GM23338 (cell line): ENCODE data around the gene ABCC10. TPM values are rescaled to one million over a fixed set of nuclear protein-coding genes. Genes with fewer than 3 reads are reported as not detected.

ENCODE experiments used
- ATAC-seq: fragments of 200-7000 bp; cut with Tn5 transposase; 3 replicates; pipeline ENCODE4 v1.9.1; 2020
- DNase-seq: peaks from one replicate; pipeline ENCODE4 v3.0.0-alpha.2; 2015; ENCODE audit warnings: low spot score
- H2AFZ ChIP-seq: fragments of 200-600 bp; sonication (generic); 2 replicates; pipeline ENCODE4 v1.8.0; 2016; ENCODE audit warnings: antibody characterized with exemption, mild to moderate bottlenecking, moderate library complexity
- H3F3A ChIP-seq: fragments of 200-600 bp; sonication (generic); replicated peaks from 2 replicates; pipeline ENCODE4 v1.8.0; 2017; ENCODE audit warnings: antibody characterized with exemption, mixed run types, low read depth
- H3K27ac ChIP-seq: fragments of 200-600 bp; sonication (generic); 2 replicates; pipeline ENCODE4 v1.6.1; 2016; ENCODE audit warnings: low read depth
- H3K27me3 ChIP-seq: fragments of 200-600 bp; sonication (generic); 2 replicates; pipeline ENCODE4 v1.8.0; 2016; ENCODE audit warnings: mild to moderate bottlenecking, mixed run types, moderate library complexity; ENCODE audit not compliant: insufficient read depth
- H3K36me3 ChIP-seq: fragments of 200-600 bp; sonication (generic); 2 replicates; pipeline ENCODE4 v1.8.0; 2016; ENCODE audit warnings: mild to moderate bottlenecking; ENCODE audit not compliant: insufficient read depth
- H3K4me1 ChIP-seq: fragments of 200-600 bp; sonication (generic); 2 replicates; pipeline ENCODE4 v1.8.0; 2016; ENCODE audit warnings: mild to moderate bottlenecking, moderate library complexity; ENCODE audit not compliant: insufficient read depth
- H3K4me2 ChIP-seq: fragments of 200-600 bp; sonication (generic); 2 replicates; pipeline ENCODE4 v1.7.1; 2017; ENCODE audit warnings: mixed run types
- H3K4me3 ChIP-seq: fragments of 200-600 bp; sonication (generic); 2 replicates; pipeline ENCODE4 v1.6.1; 2016; ENCODE audit warnings: mixed run types
- H3K79me2 ChIP-seq: fragments of 200-600 bp; sonication (generic); replicated peaks from 2 replicates; pipeline ENCODE4 v1.8.0; 2017; ENCODE audit warnings: mild to moderate bottlenecking; ENCODE audit not compliant: insufficient read depth
- H3K9me2 ChIP-seq: fragments of 200-600 bp; sonication (generic); 2 replicates; pipeline ENCODE4 v1.8.0; 2017; ENCODE audit not compliant: insufficient read depth
- H4K20me1 ChIP-seq: fragments of 200-600 bp; sonication (generic); replicated peaks from 2 replicates; pipeline ENCODE4 v1.8.0; 2017; ENCODE audit warnings: mild to moderate bottlenecking; ENCODE audit not compliant: insufficient read depth
- H3K27ac Mint-ChIP-seq: 2 replicates; pipeline ENCODE4 v1.8.0; 2020; ENCODE audit warnings: inconsistent platforms, mild to moderate bottlenecking, moderate library complexity, mixed read lengths
- H3K27me3 Mint-ChIP-seq: 3 replicates; pipeline ENCODE4 v1.8.0; 2022; ENCODE audit warnings: low read depth, mild to moderate bottlenecking, moderate library complexity, mixed read lengths, inconsistent platforms; ENCODE audit not compliant: insufficient read depth, poor library complexity
- H3K36me3 Mint-ChIP-seq: 3 replicates; pipeline ENCODE4 v1.8.0; 2021; ENCODE audit warnings: low read depth, mild to moderate bottlenecking, inconsistent platforms, moderate library complexity, mixed read lengths
- H3K4me1 Mint-ChIP-seq: 3 replicates; pipeline ENCODE4 v1.8.0; 2020; ENCODE audit warnings: mild to moderate bottlenecking, inconsistent platforms, mixed read lengths
- H3K4me3 Mint-ChIP-seq: 3 replicates; pipeline ENCODE4 v1.8.0; 2021; ENCODE audit warnings: moderate library complexity, mild to moderate bottlenecking, inconsistent platforms, mixed read lengths
- H3K9me3 Mint-ChIP-seq: 3 replicates; pipeline ENCODE4 v1.8.0; 2020; ENCODE audit warnings: moderate library complexity, mild to moderate bottlenecking, inconsistent platforms, mixed read lengths
- CREB1 ChIP-seq: fragments of 250-450 bp; sonication (Bioruptor Pico); IDR thresholded peaks from 2 replicates; pipeline ENCODE4 v1.5.0; 2020; ENCODE audit warnings: low read depth, mild to moderate bottlenecking, moderate library complexity
- EZH2 ChIP-seq: fragments of 200-600 bp; sonication (generic); IDR thresholded peaks from one replicate; pipeline ENCODE4 v1.8.0; 2017; ENCODE audit warnings: antibody characterized with exemption, mild to moderate bottlenecking, low read depth; ENCODE audit not compliant: unreplicated experiment
- EZH2phosphoT487 ChIP-seq: fragments of 200-600 bp; sonication (generic); IDR thresholded peaks from one replicate; pipeline ENCODE4 v1.8.1; 2018; ENCODE audit warnings: antibody characterized with exemption; ENCODE audit not compliant: unreplicated experiment
- JUNB ChIP-seq: IDR thresholded peaks from one replicate; pipeline ENCODE4 v1.6.1; 2016; ENCODE audit warnings: antibody characterized with exemption; ENCODE audit not compliant: unreplicated experiment
- NANOG ChIP-seq: IDR thresholded peaks from 2 replicates; pipeline ENCODE4 v1.6.1; 2016; ENCODE audit warnings: antibody characterized with exemption, borderline replicate concordance
- POLR2AphosphoS5 ChIP-seq: IDR thresholded peaks from 2 replicates; pipeline ENCODE4 v1.6.1; 2016; ENCODE audit warnings: antibody characterized with exemption, low read depth
- STAT1 ChIP-seq: IDR thresholded peaks from one replicate; pipeline ENCODE4 v1.6.1; 2016; ENCODE audit warnings: antibody characterized with exemption; ENCODE audit not compliant: unreplicated experiment
- ZNF114 ChIP-seq: fragments of 250-450 bp; sonication (Bioruptor Pico); IDR thresholded peaks from 2 replicates; pipeline ENCODE4 v1.5.0; 2020; ENCODE audit warnings: mild to moderate bottlenecking, moderate library complexity
- ZNF331 ChIP-seq: fragments of 250-450 bp; sonication (Bioruptor Pico); IDR thresholded peaks from 2 replicates; pipeline ENCODE4 v1.5.0; 2020; ENCODE audit warnings: low read depth, mild to moderate bottlenecking, moderate library complexity
- polyA plus RNA-seq: library from polyadenylated mRNA; unstranded; fragments of >200 nt; fragmentation: Nextera tagmentation; extraction: Ambion mirVana; gene quantifications from 2 replicates; pipeline ENCODE4 v1.2.1, GENCODE V29; 2016
- total RNA-seq: library from RNA; depleted of rRNA; stranded (reverse); fragments of >200 nt; shearing (Covaris generic); gene quantifications from 2 replicates; pipeline ENCODE4 v1.2.3, GENCODE V29; 2014
- TF ChIP-seq, protein P1 (sequence below), 2 experiments: fragments of 200-600 bp in 1 of 2; sonication (generic) in 1 of 2; conservative IDR thresholded peaks; 2 replicates each; pipeline versions ENCODE4 v1.5.1 to v1.6.1; 2016 to 2017; ENCODE audit warnings: antibody characterized with exemption in 2 of 2, low read depth in 2 of 2, mild to moderate bottlenecking in 2 of 2, moderate library complexity in 1 of 2
- TF ChIP-seq, protein P2 (sequence below): fragments of 250-450 bp; sonication (Bioruptor Pico); IDR thresholded peaks from 2 replicates; pipeline ENCODE4 v1.5.0; 2020; ENCODE audit warnings: mild to moderate bottlenecking, moderate library complexity
- TF ChIP-seq, protein P3 (sequence below): IDR thresholded peaks from one replicate; pipeline ENCODE4 v1.6.1; 2018; ENCODE audit warnings: antibody characterized with exemption; ENCODE audit not compliant: unreplicated experiment
- TF ChIP-seq, protein P4 (sequence below): IDR thresholded peaks from 2 replicates; pipeline ENCODE4 v1.6.1; 2016; ENCODE audit warnings: antibody characterized with exemption

The ABCC10 gene
- total and polyA plus RNA-seq, 2 experiments from 2014 or later: 16.9 to 17.5 TPM

DNA sequence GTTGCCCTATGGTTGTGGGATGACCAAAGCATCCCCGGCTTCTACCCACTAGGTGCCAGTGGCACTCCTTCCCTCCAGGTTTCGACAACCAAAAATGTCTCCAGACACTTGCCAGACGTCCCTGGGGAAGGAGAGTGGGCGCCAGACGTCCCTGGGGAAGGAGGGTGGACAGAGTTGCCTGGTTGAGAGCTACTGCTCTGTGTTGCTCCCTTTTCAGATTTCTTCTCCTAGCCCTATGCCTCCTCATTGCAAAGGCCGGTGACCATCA, 69.7 kb downstream of the ABCC10 start:
- H3K79me2 ChIP-seq: peaks cover 27% of the 10 kb centered on the region
- H3K4me1 ChIP-seq: peaks cover 16% of the 10 kb centered on the region
- H3K4me1 Mint-ChIP-seq: peaks cover 27% of the 10 kb centered on the region
- H2AFZ ChIP-seq: no peak overlapping the region
- H3K9me2 ChIP-seq: no peaks in the 10 kb centered on the region
- H3K4me3 ChIP-seq: no peak overlapping the region
- H4K20me1 ChIP-seq: peaks cover 6% of the 10 kb centered on the region
- no peak for ATAC-seq
- peaks cover 2% of the 10 kb centered on the region; the same call in 1 of the 2 replicates for H3K36me3 ChIP-seq
- H3K27me3 ChIP-seq: no peaks in the 10 kb centered on the region
- no peak for DNase-seq
- H3K4me2 ChIP-seq: no peak overlapping the region
- H3F3A ChIP-seq: no peaks in the 10 kb centered on the region
- no peak overlapping the region for H3K27ac ChIP-seq
- no peaks in the 10 kb centered on the region for H3K9me3 Mint-ChIP-seq
- TF ChIP-seq, protein P1, sequence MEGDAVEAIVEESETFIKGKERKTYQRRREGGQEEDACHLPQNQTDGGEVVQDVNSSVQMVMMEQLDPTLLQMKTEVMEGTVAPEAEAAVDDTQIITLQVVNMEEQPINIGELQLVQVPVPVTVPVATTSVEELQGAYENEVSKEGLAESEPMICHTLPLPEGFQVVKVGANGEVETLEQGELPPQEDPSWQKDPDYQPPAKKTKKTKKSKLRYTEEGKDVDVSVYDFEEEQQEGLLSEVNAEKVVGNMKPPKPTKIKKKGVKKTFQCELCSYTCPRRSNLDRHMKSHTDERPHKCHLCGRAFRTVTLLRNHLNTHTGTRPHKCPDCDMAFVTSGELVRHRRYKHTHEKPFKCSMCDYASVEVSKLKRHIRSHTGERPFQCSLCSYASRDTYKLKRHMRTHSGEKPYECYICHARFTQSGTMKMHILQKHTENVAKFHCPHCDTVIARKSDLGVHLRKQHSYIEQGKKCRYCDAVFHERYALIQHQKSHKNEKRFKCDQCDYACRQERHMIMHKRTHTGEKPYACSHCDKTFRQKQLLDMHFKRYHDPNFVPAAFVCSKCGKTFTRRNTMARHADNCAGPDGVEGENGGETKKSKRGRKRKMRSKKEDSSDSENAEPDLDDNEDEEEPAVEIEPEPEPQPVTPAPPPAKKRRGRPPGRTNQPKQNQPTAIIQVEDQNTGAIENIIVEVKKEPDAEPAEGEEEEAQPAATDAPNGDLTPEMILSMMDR (conservative IDR thresholded peaks at IDR 0.05; ENCODE audit: low read depth in 2 of 2): no peak
- TF ChIP-seq EZH2 (no peak), EZH2phosphoT487 (no peak), JUNB (no peak), ZNF331 (CRISPR knock-in tag) (no peak), STAT1 (no peak), ZNF114 (CRISPR knock-in tag) (no peak), POLR2AphosphoS5 (no peak), CREB1 (no peak), NANOG (no peak)
- TF ChIP-seq, protein P2, sequence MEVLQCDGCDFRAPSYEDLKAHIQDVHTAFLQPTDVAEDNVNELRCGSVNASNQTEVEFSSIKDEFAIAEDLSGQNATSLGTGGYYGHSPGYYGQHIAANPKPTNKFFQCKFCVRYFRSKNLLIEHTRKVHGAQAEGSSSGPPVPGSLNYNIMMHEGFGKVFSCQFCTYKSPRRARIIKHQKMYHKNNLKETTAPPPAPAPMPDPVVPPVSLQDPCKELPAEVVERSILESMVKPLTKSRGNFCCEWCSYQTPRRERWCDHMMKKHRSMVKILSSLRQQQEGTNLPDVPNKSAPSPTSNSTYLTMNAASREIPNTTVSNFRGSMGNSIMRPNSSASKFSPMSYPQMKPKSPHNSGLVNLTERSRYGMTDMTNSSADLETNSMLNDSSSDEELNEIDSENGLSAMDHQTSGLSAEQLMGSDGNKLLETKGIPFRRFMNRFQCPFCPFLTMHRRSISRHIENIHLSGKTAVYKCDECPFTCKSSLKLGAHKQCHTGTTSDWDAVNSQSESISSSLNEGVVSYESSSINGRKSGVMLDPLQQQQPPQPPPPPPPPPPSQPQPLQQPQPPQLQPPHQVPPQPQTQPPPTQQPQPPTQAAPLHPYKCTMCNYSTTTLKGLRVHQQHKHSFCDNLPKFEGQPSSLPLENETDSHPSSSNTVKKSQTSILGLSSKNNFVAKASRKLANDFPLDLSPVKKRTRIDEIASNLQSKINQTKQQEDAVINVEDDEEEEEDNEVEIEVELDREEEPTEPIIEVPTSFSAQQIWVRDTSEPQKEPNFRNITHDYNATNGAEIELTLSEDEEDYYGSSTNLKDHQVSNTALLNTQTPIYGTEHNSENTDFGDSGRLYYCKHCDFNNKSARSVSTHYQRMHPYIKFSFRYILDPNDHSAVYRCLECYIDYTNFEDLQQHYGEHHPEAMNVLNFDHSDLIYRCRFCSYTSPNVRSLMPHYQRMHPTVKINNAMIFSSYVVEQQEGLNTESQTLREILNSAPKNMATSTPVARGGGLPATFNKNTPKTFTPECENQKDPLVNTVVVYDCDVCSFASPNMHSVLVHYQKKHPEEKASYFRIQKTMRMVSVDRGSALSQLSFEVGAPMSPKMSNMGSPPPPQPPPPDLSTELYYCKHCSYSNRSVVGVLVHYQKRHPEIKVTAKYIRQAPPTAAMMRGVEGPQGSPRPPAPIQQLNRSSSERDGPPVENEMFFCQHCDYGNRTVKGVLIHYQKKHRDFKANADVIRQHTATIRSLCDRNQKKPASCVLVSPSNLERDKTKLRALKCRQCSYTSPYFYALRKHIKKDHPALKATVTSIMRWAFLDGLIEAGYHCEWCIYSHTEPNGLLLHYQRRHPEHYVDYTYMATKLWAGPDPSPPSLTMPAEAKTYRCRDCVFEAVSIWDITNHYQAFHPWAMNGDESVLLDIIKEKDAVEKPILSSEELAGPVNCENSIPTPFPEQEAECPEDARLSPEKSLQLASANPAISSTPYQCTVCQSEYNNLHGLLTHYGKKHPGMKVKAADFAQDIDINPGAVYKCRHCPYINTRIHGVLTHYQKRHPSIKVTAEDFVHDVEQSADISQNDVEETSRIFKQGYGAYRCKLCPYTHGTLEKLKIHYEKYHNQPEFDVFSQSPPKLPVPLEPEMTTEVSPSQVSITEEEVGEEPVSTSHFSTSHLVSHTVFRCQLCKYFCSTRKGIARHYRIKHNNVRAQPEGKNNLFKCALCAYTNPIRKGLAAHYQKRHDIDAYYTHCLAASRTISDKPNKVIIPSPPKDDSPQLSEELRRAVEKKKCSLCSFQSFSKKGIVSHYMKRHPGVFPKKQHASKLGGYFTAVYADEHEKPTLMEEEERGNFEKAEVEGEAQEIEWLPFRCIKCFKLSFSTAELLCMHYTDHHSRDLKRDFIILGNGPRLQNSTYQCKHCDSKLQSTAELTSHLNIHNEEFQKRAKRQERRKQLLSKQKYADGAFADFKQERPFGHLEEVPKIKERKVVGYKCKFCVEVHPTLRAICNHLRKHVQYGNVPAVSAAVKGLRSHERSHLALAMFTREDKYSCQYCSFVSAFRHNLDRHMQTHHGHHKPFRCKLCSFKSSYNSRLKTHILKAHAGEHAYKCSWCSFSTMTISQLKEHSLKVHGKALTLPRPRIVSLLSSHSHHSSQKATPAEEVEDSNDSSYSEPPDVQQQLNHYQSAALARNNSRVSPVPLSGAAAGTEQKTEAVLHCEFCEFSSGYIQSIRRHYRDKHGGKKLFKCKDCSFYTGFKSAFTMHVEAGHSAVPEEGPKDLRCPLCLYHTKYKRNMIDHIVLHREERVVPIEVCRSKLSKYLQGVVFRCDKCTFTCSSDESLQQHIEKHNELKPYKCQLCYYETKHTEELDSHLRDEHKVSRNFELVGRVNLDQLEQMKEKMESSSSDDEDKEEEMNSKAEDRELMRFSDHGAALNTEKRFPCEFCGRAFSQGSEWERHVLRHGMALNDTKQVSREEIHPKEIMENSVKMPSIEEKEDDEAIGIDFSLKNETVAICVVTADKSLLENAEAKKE: no peak
- TF ChIP-seq, protein P3, sequence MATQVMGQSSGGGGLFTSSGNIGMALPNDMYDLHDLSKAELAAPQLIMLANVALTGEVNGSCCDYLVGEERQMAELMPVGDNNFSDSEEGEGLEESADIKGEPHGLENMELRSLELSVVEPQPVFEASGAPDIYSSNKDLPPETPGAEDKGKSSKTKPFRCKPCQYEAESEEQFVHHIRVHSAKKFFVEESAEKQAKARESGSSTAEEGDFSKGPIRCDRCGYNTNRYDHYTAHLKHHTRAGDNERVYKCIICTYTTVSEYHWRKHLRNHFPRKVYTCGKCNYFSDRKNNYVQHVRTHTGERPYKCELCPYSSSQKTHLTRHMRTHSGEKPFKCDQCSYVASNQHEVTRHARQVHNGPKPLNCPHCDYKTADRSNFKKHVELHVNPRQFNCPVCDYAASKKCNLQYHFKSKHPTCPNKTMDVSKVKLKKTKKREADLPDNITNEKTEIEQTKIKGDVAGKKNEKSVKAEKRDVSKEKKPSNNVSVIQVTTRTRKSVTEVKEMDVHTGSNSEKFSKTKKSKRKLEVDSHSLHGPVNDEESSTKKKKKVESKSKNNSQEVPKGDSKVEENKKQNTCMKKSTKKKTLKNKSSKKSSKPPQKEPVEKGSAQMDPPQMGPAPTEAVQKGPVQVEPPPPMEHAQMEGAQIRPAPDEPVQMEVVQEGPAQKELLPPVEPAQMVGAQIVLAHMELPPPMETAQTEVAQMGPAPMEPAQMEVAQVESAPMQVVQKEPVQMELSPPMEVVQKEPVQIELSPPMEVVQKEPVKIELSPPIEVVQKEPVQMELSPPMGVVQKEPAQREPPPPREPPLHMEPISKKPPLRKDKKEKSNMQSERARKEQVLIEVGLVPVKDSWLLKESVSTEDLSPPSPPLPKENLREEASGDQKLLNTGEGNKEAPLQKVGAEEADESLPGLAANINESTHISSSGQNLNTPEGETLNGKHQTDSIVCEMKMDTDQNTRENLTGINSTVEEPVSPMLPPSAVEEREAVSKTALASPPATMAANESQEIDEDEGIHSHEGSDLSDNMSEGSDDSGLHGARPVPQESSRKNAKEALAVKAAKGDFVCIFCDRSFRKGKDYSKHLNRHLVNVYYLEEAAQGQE: no peak
- TF ChIP-seq, protein P4, sequence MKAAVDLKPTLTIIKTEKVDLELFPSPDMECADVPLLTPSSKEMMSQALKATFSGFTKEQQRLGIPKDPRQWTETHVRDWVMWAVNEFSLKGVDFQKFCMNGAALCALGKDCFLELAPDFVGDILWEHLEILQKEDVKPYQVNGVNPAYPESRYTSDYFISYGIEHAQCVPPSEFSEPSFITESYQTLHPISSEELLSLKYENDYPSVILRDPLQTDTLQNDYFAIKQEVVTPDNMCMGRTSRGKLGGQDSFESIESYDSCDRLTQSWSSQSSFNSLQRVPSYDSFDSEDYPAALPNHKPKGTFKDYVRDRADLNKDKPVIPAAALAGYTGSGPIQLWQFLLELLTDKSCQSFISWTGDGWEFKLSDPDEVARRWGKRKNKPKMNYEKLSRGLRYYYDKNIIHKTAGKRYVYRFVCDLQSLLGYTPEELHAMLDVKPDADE: no peak
- peaks cover 9% of the 10 kb centered on the region for H3K27me3 Mint-ChIP-seq
- peaks cover 36% of the 10 kb centered on the region for H3K36me3 Mint-ChIP-seq
- no peak overlapping the region for H3K27ac Mint-ChIP-seq
- no peak overlapping the region for H3K4me3 Mint-ChIP-seq
